Small intestine (tissue), 7 donors: ENCODE results near the gene COL23A1. TPM values are rescaled to one million over a fixed set of nuclear protein-coding genes. Genes with fewer than 3 reads are reported as not detected.

Experiments used
- DNase-seq, 2 donors: peaks; one replicate each; pipeline versions ENCODE4 v3.0.0 to v3.0.0-alpha.2; 2013
- FAIRE-seq: peaks from 2 replicates; lab custom pipeline; 2012; peaks lifted over from hg19 to GRCh38; lab: Jason Lieb, UNC
- H3K27ac ChIP-seq, 3 donors: one replicate each; pipeline ENCODE4 v1.5.1; 2013; ENCODE audit warnings: low read length in 2 of 3, mild to moderate bottlenecking in 2 of 3, control low read depth in 1 of 3, inconsistent platforms in 1 of 3, low read depth in 1 of 3, moderate library complexity in 1 of 3
- H3K27me3 ChIP-seq, 3 donors: one replicate each; pipeline ENCODE4 v1.6.1; 2013; ENCODE audit warnings: low read length in 3 of 3, inconsistent platforms in 1 of 3; ENCODE audit not compliant: control insufficient read depth in 3 of 3, insufficient read depth in 3 of 3
- H3K36me3 ChIP-seq, 3 donors: one replicate each; pipeline ENCODE4 v1.6.1; 2013; ENCODE audit warnings: low read length in 3 of 3, inconsistent platforms in 1 of 3, low read depth in 1 of 3, mild to moderate bottlenecking in 1 of 3, moderate library complexity in 1 of 3; ENCODE audit not compliant: control insufficient read depth in 3 of 3, insufficient read depth in 2 of 3
- H3K4me1 ChIP-seq, 3 donors: one replicate each; pipeline ENCODE4 v1.6.1; 2013; ENCODE audit warnings: low read length in 2 of 3, inconsistent platforms in 1 of 3, low read depth in 1 of 3, mild to moderate bottlenecking in 1 of 3, moderate library complexity in 1 of 3; ENCODE audit not compliant: control insufficient read depth in 3 of 3, insufficient read depth in 2 of 3
- H3K4me3 ChIP-seq, 3 donors: one replicate each; pipeline ENCODE4 v1.5.1; 2013; ENCODE audit warnings: low read length in 3 of 3, control low read depth in 1 of 3, inconsistent platforms in 1 of 3, low read depth in 1 of 3, mild to moderate bottlenecking in 1 of 3, moderate library complexity in 1 of 3
- H3K9me3 ChIP-seq, 2 donors: one replicate each; pipeline ENCODE4 v1.6.1; 2013; ENCODE audit warnings: low read depth in 1 of 2, low read length in 1 of 2; ENCODE audit not compliant: control insufficient read depth in 2 of 2, insufficient read depth in 1 of 2
- WGBS, 3 donors: extraction: QIAGEN DNeasy Blood & Tissue Kit; methylation state at CpG; one replicate each; pipeline ENCODE4 v1.1.7; 2013; 5-methylcytosine and 5-hydroxymethylcytosine counted together
- polyA plus RNA-seq, 4 donors: library from polyadenylated mRNA; stranded (reverse) in 3 of 4; unstranded in 1 of 4; fragments of 200-250 nt in 3 of 4; fragments of 120-200 nt in 1 of 4; gene quantifications; one replicate each; pipeline versions ENCODE4 v1.2.1 to v1.2.3, GENCODE V29; 2013
- donor health status: healthy with polysubstance abuse.
- donor health status: control.
- donor health status: control.
- donor health status: Bipolar disorder and iron deficiency.
- donor health status: healthy.

Gene COL23A1
- polyA plus RNA-seq, 4 donors = 1.4 to 3.2 (median 1.6) TPM; not detected in 1

- 25 to 51% (median 41%) methylated on average over 15 of the region's 15 CpGs for WGBS, 3 donors
- no peak for DNase-seq
Measured at GRCh38 chr5:178398901-178399700, 191.1 kb downstream of the COL23A1 start.

GRCh38 chr5:178396796-178397720, 193.1 kb downstream of the COL23A1 start:
- no peaks in the 10 kb centered on the region for H3K27me3 ChIP-seq
- no peaks in the 10 kb centered on the region for H3K4me1 ChIP-seq
- WGBS, 3 donors = 54 to 61% (median 57%) methylated on average over 32 to 33 of the region's 33 CpGs
- H3K9me3 ChIP-seq = no peaks in the 10 kb centered on the region
- FAIRE-seq = no peak
- H3K4me3 ChIP-seq = no peak overlapping the region
- H3K36me3 ChIP-seq = no peaks in the 10 kb centered on the region
- DNase-seq = no peak
- no peak overlapping the region for H3K27ac ChIP-seq

More at GRCh38 chr5:178398901-178399700, 191.1 kb downstream of the COL23A1 start:
- Histone ChIP-seq H3K4me1 (no peaks in the 10 kb centered on the region), H3K27me3 (no peaks in the 10 kb centered on the region), H3K9me3 (no peaks in the 10 kb centered on the region), H3K36me3 (no peaks in the 10 kb centered on the region), H3K27ac (no peak overlapping the region), H3K4me3 (no peak overlapping the region)
- FAIRE-seq = no peak

GRCh38 chr5:178394074-178394473, 196.1 kb downstream of the COL23A1 start:
- Histone ChIP-seq H3K4me3 (no peak overlapping the region), H3K27me3 (no peaks in the 10 kb centered on the region), H3K36me3 (no peaks in the 10 kb centered on the region), H3K4me1 (no peaks in the 10 kb centered on the region), H3K27ac (no peak overlapping the region), H3K9me3 (no peaks in the 10 kb centered on the region)
- no peak for FAIRE-seq
- DNase-seq = no peak
- WGBS, 3 donors = 40 to 73% (median 61%) methylated on average over 3 of the region's 3 CpGs

- H3K36me3 ChIP-seq = no peaks in the 10 kb centered on the region
- no peak overlapping the region for H3K4me3 ChIP-seq
- DNase-seq (no peak), FAIRE-seq (no peak)
- H3K4me1 ChIP-seq = no peaks in the 10 kb centered on the region
- H3K9me3 ChIP-seq = no peaks in the 10 kb centered on the region
- no peak overlapping the region for H3K27ac ChIP-seq
- H3K27me3 ChIP-seq = no peaks in the 10 kb centered on the region
- WGBS, 3 donors = 70 to 74% (median 73%) methylated on average over 11 of the region's 11 CpGs
Measured at GRCh38 chr5:178392931-178393394, 197.2 kb downstream of the COL23A1 start.

- H3K4me3 ChIP-seq = no peak overlapping the region
- FAIRE-seq = no peak
- H3K36me3 ChIP-seq = no peaks in the 10 kb centered on the region
- WGBS, 3 donors = 77 to 85% (median 83%) methylated on average over 7 of the region's 7 CpGs
- H3K9me3 ChIP-seq = no peaks in the 10 kb centered on the region
- no peaks in the 10 kb centered on the region for H3K27me3 ChIP-seq
- H3K27ac ChIP-seq = no peak overlapping the region
- DNase-seq = no peak
- no peaks in the 10 kb centered on the region for H3K4me1 ChIP-seq
Measured at GRCh38 chr5:178392386-178392785, 197.8 kb downstream of the COL23A1 start.

GRCh38 chr5:178391480-178391879, 198.7 kb downstream of the COL23A1 start:
- no peaks in the 10 kb centered on the region for H3K36me3 ChIP-seq
- H3K27me3 ChIP-seq = no peaks in the 10 kb centered on the region
- no peaks in the 10 kb centered on the region for H3K4me1 ChIP-seq
- WGBS, 3 donors = 42 to 50% (median 50%) methylated on average over 4 of the region's 4 CpGs
- H3K27ac ChIP-seq = no peak overlapping the region
- DNase-seq = no peak
- no peaks in the 10 kb centered on the region for H3K9me3 ChIP-seq
- no peak overlapping the region for H3K4me3 ChIP-seq
- FAIRE-seq = no peak

- no peaks in the 10 kb centered on the region for H3K9me3 ChIP-seq
- FAIRE-seq (no peak), DNase-seq (no peak)
- H3K36me3 ChIP-seq = no peaks in the 10 kb centered on the region
- no peak overlapping the region for H3K27ac ChIP-seq
- 74 to 86% (median 77%) methylated on average over 12 of the region's 12 CpGs for WGBS, 3 donors
- no peaks in the 10 kb centered on the region for H3K4me1 ChIP-seq
- H3K27me3 ChIP-seq = peaks cover 0 to 3% (median 0%) of the 10 kb centered on the region in 3 donors
- H3K4me3 ChIP-seq = no peak overlapping the region
Measured at GRCh38 chr5:178389796-178390195, 200.4 kb downstream of the COL23A1 start.

- Histone ChIP-seq H3K4me3 (no peak overlapping the region), H3K27ac (no peak overlapping the region), H3K36me3 (no peaks in the 10 kb centered on the region), H3K9me3 (no peaks in the 10 kb centered on the region), H3K4me1 (no peaks in the 10 kb centered on the region), H3K27me3 (peaks cover 0 to 9% (median 0%) of the 10 kb centered on the region in 3 donors)
- DNase-seq (no peak), FAIRE-seq (no peak)
- 74 to 84% (median 80%) methylated on average over 8 of the region's 8 CpGs for WGBS, 3 donors
Measured at GRCh38 chr5:178389026-178389729, 201.0 kb downstream of the COL23A1 start.
